CD14-positive monocyte (primary cell): Measurements from ENCODE around the gene RNF121. TPM values are rescaled to one million over a fixed set of nuclear protein-coding genes. Genes with fewer than 3 reads are reported as not detected.
A peak's percentile ranks its signal among the peaks of the same experiment; 100 is the strongest.
"Not testable (repeated sequence)": the region's sequence is repeated elsewhere in the genome, so short reads cannot be mapped to it uniquely, and the experiment has no call there.

ENCODE experiments used
- DNase-seq, 3 donors: peaks; one replicate each; pipeline ENCODE4 v3.0.0-alpha.2; 2011 to 2022
- H2AFZ ChIP-seq: 2 replicates; pipeline ENCODE4 v1.6.0; 2012; ENCODE audit warnings: mild to moderate bottlenecking, low read depth, low read length, inconsistent platforms; ENCODE audit not compliant: insufficient read depth, poor library complexity, severe bottlenecking
- H3K27ac ChIP-seq, 2 donors: 1 replicate in 1 of 2; 2 replicates in 1 of 2; pipeline ENCODE4 v1.5.1; 2012 to 2013; ENCODE audit warnings: low read length in 2 of 2, control low read depth in 1 of 2, inconsistent platforms in 1 of 2, low read depth in 1 of 2, mild to moderate bottlenecking in 1 of 2
- H3K27me3 ChIP-seq, 2 donors: one replicate each; pipeline versions ENCODE4 v1.6.0 to v1.6.1; 2011 to 2013; ENCODE audit warnings: low read length in 2 of 2; ENCODE audit not compliant: control insufficient read depth in 2 of 2, insufficient read depth in 2 of 2
- H3K36me3 ChIP-seq, 2 donors: replicated peaks in 1 of 2; 1 replicate in 1 of 2; 2 replicates in 1 of 2; pipeline versions ENCODE4 v1.5.1 to v1.6.1; 2012 to 2013; ENCODE audit warnings: low read length in 2 of 2, control low read depth in 1 of 2, inconsistent platforms in 1 of 2, mild to moderate bottlenecking in 1 of 2; ENCODE audit not compliant: insufficient read depth in 2 of 2, control insufficient read depth in 1 of 2
- H3K4me1 ChIP-seq, 2 donors: 1 replicate in 1 of 2; 2 replicates in 1 of 2; pipeline versions ENCODE4 v1.5.1 to v1.6.1; 2012 to 2013; ENCODE audit warnings: low read length in 2 of 2, control low read depth in 1 of 2, inconsistent platforms in 1 of 2, mild to moderate bottlenecking in 1 of 2, moderate library complexity in 1 of 2; ENCODE audit not compliant: insufficient read depth in 2 of 2, control insufficient read depth in 1 of 2
- H3K4me2 ChIP-seq: replicated peaks from 2 replicates; pipeline ENCODE3; 2012; ENCODE audit warnings: low read length, moderate library complexity, mild to moderate bottlenecking; ENCODE audit not compliant: poor library complexity, severe bottlenecking; ENCODE audit errors: extremely low read depth
- H3K4me3 ChIP-seq, 3 experiments: fragments of 200-600 bp in 1 of 3; sonication (generic) in 1 of 3; replicated peaks in 1 of 3; 1 replicate in 2 of 3; 2 replicates in 1 of 3; pipeline ENCODE4 v1.5.1; 2011 to 2013; ENCODE audit warnings: low read length in 3 of 3, mild to moderate bottlenecking in 3 of 3, control low read depth in 2 of 3, low read depth in 2 of 3, inconsistent platforms in 1 of 3, moderate library complexity in 1 of 3
- H3K79me2 ChIP-seq: 2 replicates; pipeline ENCODE4 v1.6.0; 2012; ENCODE audit warnings: mild to moderate bottlenecking, control low read depth, inconsistent platforms, low read length, moderate library complexity; ENCODE audit not compliant: insufficient read depth
- H3K9ac ChIP-seq: 2 replicates; pipeline ENCODE4 v1.6.0; 2017; ENCODE audit warnings: low read length, mild to moderate bottlenecking; ENCODE audit not compliant: insufficient read depth, poor library complexity, severe bottlenecking
- H3K9me3 ChIP-seq, 2 donors: replicated peaks in 1 of 2; 1 replicate in 1 of 2; 2 replicates in 1 of 2; pipeline versions ENCODE4 v1.5.1 to v1.6.1; 2012 to 2013; ENCODE audit warnings: low read length in 2 of 2, control low read depth in 1 of 2; ENCODE audit not compliant: control insufficient read depth in 1 of 2, insufficient read depth in 1 of 2
- H4K20me1 ChIP-seq: 2 replicates; pipeline ENCODE4 v1.6.0; 2012; ENCODE audit warnings: mild to moderate bottlenecking, low read length, control low read depth, moderate library complexity; ENCODE audit not compliant: insufficient read depth
- H3K27ac Mint-ChIP-seq, 7 donors: one replicate each; pipeline ENCODE4 v1.8.0; 2020; ENCODE audit warnings: mild to moderate bottlenecking in 7 of 7, mixed read lengths in 7 of 7, moderate library complexity in 6 of 7, inconsistent platforms in 2 of 7
- H3K27me3 Mint-ChIP-seq, 3 donors: one replicate each; pipeline ENCODE4 v1.8.0; 2021 to 2022; ENCODE audit warnings: low read depth in 3 of 3, mild to moderate bottlenecking in 3 of 3, mixed read lengths in 3 of 3, moderate library complexity in 3 of 3, inconsistent platforms in 1 of 3
- H3K36me3 Mint-ChIP-seq, 2 donors: one replicate each; pipeline ENCODE4 v1.8.0; 2020; ENCODE audit warnings: mixed read lengths in 2 of 2, inconsistent platforms in 1 of 2, mild to moderate bottlenecking in 1 of 2
- H3K4me1 Mint-ChIP-seq: one replicate; pipeline ENCODE4 v1.8.0; 2020; ENCODE audit warnings: mild to moderate bottlenecking, mixed read lengths
- H3K4me3 Mint-ChIP-seq, 2 donors: one replicate each; pipeline ENCODE4 v1.8.0; 2020; ENCODE audit warnings: mild to moderate bottlenecking in 2 of 2, mixed read lengths in 2 of 2, moderate library complexity in 1 of 2
- H3K9me3 Mint-ChIP-seq, 7 donors: one replicate each; pipeline ENCODE4 v1.8.0; 2020 to 2022; ENCODE audit warnings: mixed read lengths in 7 of 7, mild to moderate bottlenecking in 6 of 7, moderate library complexity in 6 of 7, inconsistent platforms in 2 of 7
- WGBS: methylation state at CpG from one replicate; pipeline ENCODE4 v1.1.5; 2013; ENCODE audit warnings: missing lambda C conversion rate; ENCODE audit not compliant: insufficient coverage; 5-methylcytosine and 5-hydroxymethylcytosine counted together
- intact Hi-C, 2 donors: fragments of 100-400 bp; cut with micrococcal nuclease; formaldehyde crosslinking; loops; one replicate each; pipeline versions ENCODE4 v1.15.0 to v1.15.1; 2023
- polyA minus RNA-seq: library from RNA; depleted of rRNA, polyadenylated mRNA; stranded (reverse); fragments of >200 nt; gene quantifications from 2 replicates; pipeline ENCODE4 v1.2.3, GENCODE V29; 2012
- polyA plus RNA-seq, 3 donors: library from polyadenylated mRNA; depleted of rRNA in 1 of 3; unstranded in 2 of 3; stranded (reverse) in 1 of 3; fragments of 300-500 nt in 2 of 3; fragments of >200 nt in 1 of 3; fragmentation: Illumina TruSeq in 2 of 3; gene quantifications; 1 replicate in 2 of 3; 2 replicates in 1 of 3; pipeline ENCODE4 v1.2.3, GENCODE V29; 2012 to 2021
- total RNA-seq, 12 experiments: library from RNA in 1 of 12; stranded (reverse) in 1 of 12; fragments of 120-200 nt in 1 of 12; gene quantifications; one replicate each; pipeline ENCODE4 v1.2.4 and lab custom pipeline; 2013 to 2026; ENCODE audit warnings: mixed read lengths in 6 of 12, inconsistent platforms in 1 of 12
- TF ChIP-seq, protein P1 (sequence below): fragments of 200-600 bp; IDR thresholded peaks from one replicate; pipeline ENCODE4 v1.8.0; 2022; ENCODE audit warnings: antibody characterized with exemption, mild to moderate bottlenecking

RNF121 gene
- total RNA-seq (2013) = 12.3 TPM
- 10 to 100 TPM in 1 of 3 donors, 1 to 10 TPM in 2; 7.7 to 25.2 (median 9.2) TPM for polyA plus RNA-seq
- 11.9 and 15.6 TPM in 2 replicates for polyA minus RNA-seq
- total RNA-seq (lab: John Stamatoyannopoulos, UW) = 2.5 to 10.3 (median 7.0) reads per million in 11 experiments

GRCh38 chr11:71928737-71929443 is at the start of gene RNF121:
TSS of gene RNF121 (plus strand) at chr11:71929046. CDS start at chr11:71929062, 16 bp downstream.
- WGBS = 0% methylated on average over 27 of the region's 32 CpGs
- peak within 1 kb of the TSS; percentile 92 to 98 (median 93) for H3K27ac Mint-ChIP-seq
- DNase-seq = peak; percentile 90 to 93 (median 90)
- peak within 1 kb of the TSS; percentile 52 to 93 for H3K27ac ChIP-seq
- peak within 1 kb of the TSS; percentile 77 for H3K9ac ChIP-seq
- H3K79me2 ChIP-seq = peaks cover 63% of the 10 kb centered on the region
- H2AFZ ChIP-seq = peak within 1 kb of the TSS; percentile 99
- peak within 1 kb of the TSS; percentile 89 to 100 (median 99) for H3K4me3 ChIP-seq
- H4K20me1 ChIP-seq = peaks cover 22% of the 10 kb centered on the region
- peaks cover 24% of the 10 kb centered on the region for H3K4me1 Mint-ChIP-seq
- peaks cover 0 to 8% of the 10 kb centered on the region in 2 donors for H3K36me3 ChIP-seq
- no peaks in the 10 kb centered on the region for H3K9me3 ChIP-seq
- H3K27me3 Mint-ChIP-seq = peaks cover 0 to 1% (median 0%) of the 10 kb centered on the region in 3 donors
- H3K4me2 ChIP-seq = peak within 1 kb of the TSS; percentile 97
- H3K27me3 ChIP-seq = no peaks in the 10 kb centered on the region
- TF ChIP-seq, protein P1, sequence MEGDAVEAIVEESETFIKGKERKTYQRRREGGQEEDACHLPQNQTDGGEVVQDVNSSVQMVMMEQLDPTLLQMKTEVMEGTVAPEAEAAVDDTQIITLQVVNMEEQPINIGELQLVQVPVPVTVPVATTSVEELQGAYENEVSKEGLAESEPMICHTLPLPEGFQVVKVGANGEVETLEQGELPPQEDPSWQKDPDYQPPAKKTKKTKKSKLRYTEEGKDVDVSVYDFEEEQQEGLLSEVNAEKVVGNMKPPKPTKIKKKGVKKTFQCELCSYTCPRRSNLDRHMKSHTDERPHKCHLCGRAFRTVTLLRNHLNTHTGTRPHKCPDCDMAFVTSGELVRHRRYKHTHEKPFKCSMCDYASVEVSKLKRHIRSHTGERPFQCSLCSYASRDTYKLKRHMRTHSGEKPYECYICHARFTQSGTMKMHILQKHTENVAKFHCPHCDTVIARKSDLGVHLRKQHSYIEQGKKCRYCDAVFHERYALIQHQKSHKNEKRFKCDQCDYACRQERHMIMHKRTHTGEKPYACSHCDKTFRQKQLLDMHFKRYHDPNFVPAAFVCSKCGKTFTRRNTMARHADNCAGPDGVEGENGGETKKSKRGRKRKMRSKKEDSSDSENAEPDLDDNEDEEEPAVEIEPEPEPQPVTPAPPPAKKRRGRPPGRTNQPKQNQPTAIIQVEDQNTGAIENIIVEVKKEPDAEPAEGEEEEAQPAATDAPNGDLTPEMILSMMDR = no peak
- peaks cover 0 to 6% (median 0%) of the 10 kb centered on the region in 7 donors for H3K9me3 Mint-ChIP-seq
- H3K4me1 ChIP-seq = peaks cover 17 to 25% of the 10 kb centered on the region in 2 donors
- H3K36me3 Mint-ChIP-seq = peaks cover 5 to 6% of the 10 kb centered on the region in 2 donors
- intact Hi-C loops = no loop called here
- H3K4me3 Mint-ChIP-seq = peak within 1 kb of the TSS; percentile 97 to 98

- H3K27ac ChIP-seq, H4K20me1 ChIP-seq, intact Hi-C loops, H3K27me3 ChIP-seq, H3K4me1 Mint-ChIP-seq, H3K79me2 ChIP-seq, H3K4me3 Mint-ChIP-seq, H3K4me3 ChIP-seq, H2AFZ ChIP-seq, H3K9ac ChIP-seq, H3K9me3 ChIP-seq, H3K4me1 ChIP-seq, H3K9me3 Mint-ChIP-seq, H3K27me3 Mint-ChIP-seq, H3K27ac Mint-ChIP-seq, H3K4me2 ChIP-seq, H3K36me3 ChIP-seq, DNase-seq: not testable (repeated sequence)
- H3K36me3 Mint-ChIP-seq = peaks cover 9 to 14% of the 10 kb centered on the region in 2 donors
- 98% methylated on average over 7 of the region's 12 CpGs for WGBS
These were observed 43.0 kb upstream of the RNF121 start for GRCh38 chr11:71885806-71886205.

GRCh38 chr11:71888335-71889010 is 40.4 kb upstream of the RNF121 start:
- H3K4me1 Mint-ChIP-seq, H3K4me2 ChIP-seq, H4K20me1 ChIP-seq, H3K4me3 ChIP-seq, H3K9ac ChIP-seq, H3K36me3 ChIP-seq, H3K27ac ChIP-seq, H3K4me3 Mint-ChIP-seq, H3K27me3 ChIP-seq, H3K27me3 Mint-ChIP-seq, H3K36me3 Mint-ChIP-seq, H2AFZ ChIP-seq, intact Hi-C loops, H3K79me2 ChIP-seq, H3K27ac Mint-ChIP-seq, DNase-seq, H3K4me1 ChIP-seq: not testable (repeated sequence)
- 97% methylated on average over 11 of the region's 14 CpGs for WGBS
- peaks cover 6 to 12% of the 10 kb centered on the region in 2 donors for H3K9me3 ChIP-seq
- H3K9me3 Mint-ChIP-seq = peaks cover 11 to 29% (median 19%) of the 10 kb centered on the region in 7 donors
